GM10266 (cell line): ENCODE measurements around the gene POLA1.

ENCODE experiments used
- DNase-seq: peaks from one replicate; pipeline ENCODE4 v3.0.0; 2012; ENCODE audit errors: extremely low spot score
- TF ChIP-seq, protein P1 (sequence below): IDR thresholded peaks from 2 replicates; pipeline ENCODE4 v1.5.1; 2012; ENCODE audit warnings: mild to moderate bottlenecking, low read depth; ENCODE audit not compliant: control insufficient read depth, insufficient read depth; ENCODE audit errors: missing control alignments

POLA1 gene

DNA sequence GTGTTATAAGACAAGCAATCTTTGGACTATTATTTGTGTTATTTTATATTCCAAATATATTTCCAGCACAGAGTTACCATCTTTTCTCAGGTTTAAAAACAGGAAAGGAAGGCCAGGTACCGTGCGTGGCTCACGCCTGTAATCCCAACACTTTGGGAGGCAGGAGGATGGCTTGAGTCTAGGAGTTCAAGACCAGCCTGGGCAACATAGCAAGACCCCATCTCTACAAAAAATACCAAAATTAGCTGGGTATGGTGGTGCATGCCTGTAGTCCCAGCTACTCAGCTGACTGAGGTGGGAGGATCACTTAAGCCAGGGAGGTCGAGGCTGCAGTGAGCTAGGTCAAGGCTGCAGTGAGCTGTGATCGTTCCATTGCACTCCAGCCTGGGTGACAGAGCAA is 140.0 kb downstream of the POLA1 start:
- TF ChIP-seq, protein P1, sequence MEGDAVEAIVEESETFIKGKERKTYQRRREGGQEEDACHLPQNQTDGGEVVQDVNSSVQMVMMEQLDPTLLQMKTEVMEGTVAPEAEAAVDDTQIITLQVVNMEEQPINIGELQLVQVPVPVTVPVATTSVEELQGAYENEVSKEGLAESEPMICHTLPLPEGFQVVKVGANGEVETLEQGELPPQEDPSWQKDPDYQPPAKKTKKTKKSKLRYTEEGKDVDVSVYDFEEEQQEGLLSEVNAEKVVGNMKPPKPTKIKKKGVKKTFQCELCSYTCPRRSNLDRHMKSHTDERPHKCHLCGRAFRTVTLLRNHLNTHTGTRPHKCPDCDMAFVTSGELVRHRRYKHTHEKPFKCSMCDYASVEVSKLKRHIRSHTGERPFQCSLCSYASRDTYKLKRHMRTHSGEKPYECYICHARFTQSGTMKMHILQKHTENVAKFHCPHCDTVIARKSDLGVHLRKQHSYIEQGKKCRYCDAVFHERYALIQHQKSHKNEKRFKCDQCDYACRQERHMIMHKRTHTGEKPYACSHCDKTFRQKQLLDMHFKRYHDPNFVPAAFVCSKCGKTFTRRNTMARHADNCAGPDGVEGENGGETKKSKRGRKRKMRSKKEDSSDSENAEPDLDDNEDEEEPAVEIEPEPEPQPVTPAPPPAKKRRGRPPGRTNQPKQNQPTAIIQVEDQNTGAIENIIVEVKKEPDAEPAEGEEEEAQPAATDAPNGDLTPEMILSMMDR = no peak

DNA sequence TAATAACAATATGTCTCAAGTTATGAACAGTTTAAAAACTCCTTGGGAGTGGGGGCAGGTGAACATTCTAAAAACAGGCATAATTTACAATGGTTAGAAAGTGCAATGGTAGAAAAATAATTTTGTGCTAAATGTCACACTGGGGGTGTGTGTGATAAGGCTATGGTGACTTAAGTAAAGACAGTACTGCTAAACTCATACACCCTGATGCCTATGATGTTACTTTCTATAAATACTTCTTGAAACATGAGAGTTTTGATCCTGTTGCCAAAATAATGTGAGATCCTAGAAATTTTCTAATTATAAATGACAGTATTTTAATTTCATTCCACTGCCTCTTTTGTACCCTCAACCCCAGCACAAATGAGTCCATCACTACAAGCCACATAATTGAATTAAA is 144.2 kb downstream of the POLA1 start:
- TF ChIP-seq, protein P1 = no peak
- no peak for DNase-seq

More for the DNA sequence above, 140.0 kb downstream of the POLA1 start:
- DNase-seq = no peak

DNA sequence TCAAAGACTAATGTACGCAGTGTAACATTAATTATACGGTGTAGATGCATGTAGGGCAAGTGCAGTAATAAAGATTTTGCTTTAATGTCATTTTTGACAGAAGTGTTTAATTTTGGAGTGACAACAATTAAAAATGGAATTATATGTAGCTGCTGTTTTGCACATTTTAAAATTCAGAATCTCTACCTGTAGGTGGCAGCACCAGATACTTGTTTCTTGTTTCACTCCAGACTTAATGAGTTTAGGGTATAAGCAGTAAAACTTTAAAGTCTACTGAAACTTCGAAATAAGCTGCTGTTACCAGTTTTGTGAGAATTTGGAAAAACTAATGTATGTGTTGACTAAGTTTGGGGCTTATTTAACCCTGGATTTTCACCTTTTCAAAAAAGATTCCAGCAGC is 144.9 kb downstream of the POLA1 start:
- no peak for DNase-seq
- TF ChIP-seq, protein P1 = peak; percentile 26

DNA sequence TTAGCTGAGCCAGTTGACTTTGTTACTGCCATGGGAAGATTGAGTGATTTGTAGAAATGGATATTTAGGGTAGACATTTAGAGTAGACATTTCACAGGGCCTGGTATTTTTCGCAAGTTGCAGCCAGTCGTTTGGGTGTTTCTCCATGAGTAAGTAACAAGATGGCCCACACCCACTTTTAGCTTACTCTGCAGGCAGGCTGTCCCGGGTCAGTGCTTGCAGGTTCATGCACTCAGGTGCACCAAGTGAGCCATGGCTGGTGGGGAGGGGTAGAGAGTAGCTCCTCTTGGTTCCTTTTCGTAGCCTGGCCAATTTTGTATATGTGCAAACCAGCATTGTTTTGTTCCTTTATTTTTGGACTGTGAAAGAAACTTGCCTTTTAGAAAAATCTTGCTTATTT is 145.6 kb downstream of the POLA1 start:
- TF ChIP-seq, protein P1 = no peak
- DNase-seq = no peak

DNA sequence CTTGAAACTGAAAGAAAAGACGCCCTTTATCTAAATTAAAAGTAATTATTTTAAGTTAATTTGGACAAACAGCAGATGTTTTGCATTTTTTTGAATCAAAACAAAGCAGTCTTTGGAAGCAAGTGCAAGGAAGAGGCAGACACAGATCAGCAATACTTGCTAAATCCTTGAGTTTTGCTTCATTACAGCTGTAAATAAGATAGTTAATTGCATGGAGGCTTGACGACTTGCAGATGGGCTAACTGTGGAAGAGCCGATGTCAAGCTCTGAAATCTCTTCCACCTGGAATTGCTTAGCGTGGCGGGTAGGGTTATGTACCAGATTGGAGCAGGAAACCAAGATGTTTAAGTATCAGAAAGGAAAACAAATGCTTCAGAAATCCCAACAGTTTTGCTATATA is 148.8 kb downstream of the POLA1 start:
- DNase-seq = no peak
- TF ChIP-seq, protein P1 = no peak

DNA sequence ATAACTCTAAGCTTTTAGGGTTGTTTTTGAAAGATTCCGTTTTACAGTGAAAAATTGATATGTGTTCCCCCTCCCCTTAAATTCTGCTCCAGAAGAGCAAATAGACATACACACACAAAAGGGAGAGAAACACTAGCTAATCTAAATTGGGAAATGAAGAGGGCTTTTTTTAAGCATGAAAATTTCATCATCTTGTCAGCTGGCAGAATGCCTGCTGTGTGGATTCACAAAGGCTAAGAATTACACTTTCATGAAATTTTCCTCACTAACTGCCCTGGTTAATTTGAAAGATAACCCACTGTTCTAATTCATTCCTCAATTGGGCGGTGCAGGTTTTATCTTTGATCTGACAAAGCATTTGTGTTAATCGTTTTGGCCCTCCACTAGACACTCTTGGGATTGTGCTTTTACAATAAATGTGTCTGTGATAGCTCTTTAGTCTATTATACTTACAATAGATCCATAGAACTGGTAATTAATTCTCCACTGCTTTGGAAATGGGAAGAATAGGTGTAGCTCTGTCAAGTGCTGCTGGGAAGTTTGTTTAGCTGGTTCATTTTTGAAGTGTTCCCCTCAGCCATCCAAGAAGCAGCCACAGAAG is 152.9 kb downstream of the POLA1 start:
- no peak for DNase-seq
- TF ChIP-seq, protein P1 = no peak

DNA sequence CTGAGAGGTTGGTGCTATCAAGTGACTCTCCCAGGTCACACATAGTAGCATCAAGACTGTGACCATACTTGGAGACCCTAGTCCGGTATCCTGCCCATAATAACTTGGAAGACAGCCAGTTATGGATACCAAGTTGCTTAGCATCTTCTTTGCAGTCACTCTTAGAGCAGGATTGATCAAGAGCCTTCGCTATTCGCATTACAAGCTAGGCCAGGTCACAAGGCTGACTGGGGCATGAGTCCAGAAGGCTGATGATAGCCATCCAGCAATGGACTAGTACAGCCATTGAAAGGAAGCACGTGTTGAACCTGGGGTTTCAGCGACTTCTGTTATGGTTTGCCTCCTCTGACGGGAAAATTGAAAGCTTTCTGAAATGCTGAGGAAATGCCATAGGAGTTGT is 157.6 kb downstream of the POLA1 start:
- no peak for DNase-seq
- TF ChIP-seq, protein P1 = no peak
